Mesendoderm (in vitro differentiated cells): ENCODE data around the gene SRBD1.
A peak's percentile ranks its signal among the peaks of the same experiment; 100 is the strongest.

Source experiments
- DNase-seq: peaks from one replicate; pipeline ENCODE4 v3.0.0; 2013
- H2AK5ac ChIP-seq: 2 replicates; pipeline ENCODE4 v1.6.1; 2013; ENCODE audit warnings: low read length, inconsistent platforms
- H2BK120ac ChIP-seq: 2 replicates; pipeline ENCODE4 v1.6.1; 2013; ENCODE audit warnings: low read depth, mild to moderate bottlenecking, low read length, moderate library complexity, mixed read lengths
- H2BK15ac ChIP-seq: replicated peaks from 2 replicates; pipeline ENCODE4 v1.6.1; 2013; ENCODE audit warnings: low read depth, mild to moderate bottlenecking, moderate library complexity
- H2BK5ac ChIP-seq: 2 replicates; pipeline ENCODE4 v1.6.1; 2013; ENCODE audit warnings: low read length, inconsistent platforms
- H3K18ac ChIP-seq: 2 replicates; pipeline ENCODE4 v1.6.1; 2013; ENCODE audit warnings: mild to moderate bottlenecking, low read length, mixed read lengths
- H3K23ac ChIP-seq: one replicate; pipeline ENCODE4 v1.6.1; 2013; ENCODE audit warnings: low read length
- H3K27ac ChIP-seq: 2 replicates; pipeline ENCODE4 v1.5.1; 2013; ENCODE audit warnings: low read depth, mild to moderate bottlenecking, inconsistent platforms, low read length, moderate library complexity
- H3K27me3 ChIP-seq: 2 replicates; pipeline ENCODE4 v1.6.1; 2013; ENCODE audit warnings: low read length, control low read depth, mild to moderate bottlenecking, inconsistent platforms; ENCODE audit not compliant: insufficient read depth, poor library complexity
- H3K36me3 ChIP-seq: 2 replicates; pipeline ENCODE4 v1.6.1; 2013; ENCODE audit warnings: low read length, inconsistent platforms; ENCODE audit not compliant: control insufficient read depth, insufficient read depth
- H3K4ac ChIP-seq: one replicate; pipeline ENCODE4 v1.6.1; 2013; ENCODE audit warnings: low read depth, mild to moderate bottlenecking, low read length, moderate library complexity
- H3K4me1 ChIP-seq: 2 replicates; pipeline ENCODE4 v1.6.1; 2013; ENCODE audit warnings: low read depth, low read length, inconsistent platforms; ENCODE audit not compliant: control insufficient read depth
- H3K4me2 ChIP-seq: 2 replicates; pipeline ENCODE4 v1.6.1; 2013; ENCODE audit warnings: low read length
- H3K4me3 ChIP-seq: 2 replicates; pipeline ENCODE4 v1.5.1; 2013; ENCODE audit warnings: mild to moderate bottlenecking, low read length
- H3K56ac ChIP-seq: one replicate; pipeline ENCODE4 v1.6.1; 2013; ENCODE audit warnings: low read length
- H3K79me1 ChIP-seq: 2 replicates; pipeline ENCODE4 v1.6.1; 2013; ENCODE audit warnings: low read length, inconsistent platforms
- H3K79me2 ChIP-seq: 2 replicates; pipeline ENCODE4 v1.6.1; 2013; ENCODE audit warnings: mild to moderate bottlenecking, low read length; ENCODE audit not compliant: control insufficient read depth, insufficient read depth
- H3K9ac ChIP-seq: 2 replicates; pipeline ENCODE4 v1.6.1; 2013; ENCODE audit warnings: low read length, inconsistent platforms
- H4K5ac ChIP-seq: one replicate; pipeline ENCODE4 v1.6.1; 2013; ENCODE audit warnings: low read length
- H4K8ac ChIP-seq: one replicate; pipeline ENCODE4 v1.6.1; 2013; ENCODE audit warnings: low read depth, mild to moderate bottlenecking, control low read depth, low read length, moderate library complexity
- WGBS: extraction: QIAGEN DNeasy Blood & Tissue Kit; methylation state at CpG from one replicate; pipeline ENCODE4 v1.1.7; 2013; ENCODE audit warnings: low lambda C conversion rate, missing lambda C conversion rate; ENCODE audit not compliant: insufficient coverage; ENCODE audit errors: extremely low coverage; 5-methylcytosine and 5-hydroxymethylcytosine counted together

The SRBD1 gene

DNA sequence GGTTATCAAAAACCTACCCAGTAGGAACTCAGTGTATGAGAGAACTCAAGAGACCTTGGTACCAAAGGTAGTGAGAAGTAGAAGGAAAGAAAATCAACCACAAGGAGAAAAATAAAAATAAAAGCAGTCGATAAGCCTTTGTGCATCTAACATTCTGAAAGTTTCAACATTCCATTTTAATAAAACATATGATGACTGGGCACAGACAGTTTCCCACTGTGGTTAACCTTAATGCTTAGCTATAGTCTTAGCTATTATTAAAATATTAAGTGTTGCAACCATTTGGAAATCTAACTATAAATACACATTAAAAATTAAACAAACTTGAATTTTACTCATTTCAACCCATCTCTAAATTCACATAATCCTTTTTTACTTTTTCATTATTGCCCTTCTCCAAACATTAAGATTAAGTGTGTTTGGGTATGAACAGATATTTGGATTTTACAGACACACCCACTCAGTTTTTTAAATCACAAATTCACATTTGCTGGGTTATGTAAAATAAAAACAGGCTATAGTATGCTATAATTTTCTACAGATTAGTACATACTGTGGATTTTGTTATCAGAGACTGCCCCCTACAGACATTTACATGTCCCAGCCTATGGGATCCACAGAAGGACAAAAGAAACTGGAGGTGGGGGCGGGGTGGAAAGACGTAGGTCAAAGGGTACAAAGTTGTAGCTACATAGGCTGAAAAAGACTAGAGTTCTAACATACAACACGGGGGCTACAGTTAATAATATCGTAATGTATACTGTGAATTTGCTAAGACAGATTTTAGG lies 32.8 kb downstream of the SRBD1 start:
- Histone ChIP-seq H3K36me3 (no peaks in the 10 kb centered on the region), H2BK5ac (no peak overlapping the region), H3K4ac (no peak overlapping the region), H2BK15ac (no peak overlapping the region), H3K9ac (no peak overlapping the region), H3K27me3 (no peaks in the 10 kb centered on the region), H4K8ac (no peak overlapping the region), H2BK120ac (no peak overlapping the region), H2AK5ac (no peak overlapping the region), H3K79me2 (no peaks in the 10 kb centered on the region), H3K23ac (no peak overlapping the region), H3K79me1 (peaks cover 1% of the 10 kb centered on the region), H3K4me1 (no peaks in the 10 kb centered on the region), H3K56ac (no peak overlapping the region), H3K18ac (no peak overlapping the region), H3K27ac (no peak overlapping the region), H3K4me3 (no peak overlapping the region), H3K4me2 (no peak overlapping the region), H4K5ac (no peak overlapping the region)
- DNase-seq: peak; percentile 81
- no CpG with 5 or more reads among the region's 5 CpGs for WGBS

DNA sequence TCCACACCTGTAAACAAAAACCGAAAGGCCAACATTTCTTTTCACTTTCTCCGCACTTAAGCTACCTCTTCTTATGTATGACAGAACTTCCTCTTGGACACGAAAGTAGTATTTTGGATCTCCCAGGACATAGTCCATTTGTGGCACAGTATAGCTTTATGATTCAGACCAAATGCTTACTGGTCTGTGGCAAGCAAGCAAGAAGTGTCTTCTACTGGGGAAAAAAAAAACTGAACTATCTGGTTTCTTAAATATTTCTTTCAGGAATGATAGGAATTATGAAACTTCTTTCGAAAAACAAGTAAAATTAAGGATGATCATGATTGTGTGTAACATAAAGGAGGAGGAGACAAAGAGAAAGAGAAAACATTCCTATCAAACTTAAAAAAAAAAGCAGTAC lies 33.6 kb downstream of the SRBD1 start:
- no peak overlapping the region for H4K5ac ChIP-seq
- no peak for DNase-seq
- no CpG with 5 or more reads among the region's 4 CpGs for WGBS

DNA sequence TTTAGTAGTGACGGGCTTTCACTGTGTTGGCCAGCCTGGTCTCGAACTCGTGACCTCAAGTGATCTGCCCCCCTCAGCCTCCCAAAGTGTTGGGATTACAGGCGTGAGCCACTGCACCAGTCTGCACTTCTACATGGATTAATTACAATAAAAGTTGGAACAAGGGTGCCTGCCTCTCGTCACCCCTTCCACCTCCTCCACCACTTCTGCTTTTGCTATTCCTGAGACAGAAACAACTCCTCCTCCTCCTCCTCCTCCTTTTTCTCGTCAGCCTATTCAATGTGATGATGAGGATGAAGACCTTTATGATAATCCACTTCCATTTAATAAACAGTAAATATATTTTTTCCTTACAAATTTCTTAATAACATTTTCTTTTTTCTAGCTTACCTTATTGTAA lies 35.2 kb downstream of the SRBD1 start:
- Histone ChIP-seq H3K27me3 (no peaks in the 10 kb centered on the region), H2BK15ac (no peak overlapping the region), H3K4ac (no peak overlapping the region), H3K4me3 (no peak overlapping the region), H3K79me2 (no peaks in the 10 kb centered on the region), H3K23ac (no peak overlapping the region), H3K9ac (no peak overlapping the region), H3K36me3 (no peaks in the 10 kb centered on the region), H3K79me1 (peaks cover 1% of the 10 kb centered on the region), H3K56ac (no peak overlapping the region), H4K5ac (no peak overlapping the region), H2BK5ac (no peak overlapping the region), H3K4me1 (no peaks in the 10 kb centered on the region), H3K18ac (no peak overlapping the region), H3K4me2 (no peak overlapping the region), H2BK120ac (no peak overlapping the region), H2AK5ac (no peak overlapping the region), H4K8ac (no peak overlapping the region), H3K27ac (no peak overlapping the region)
- no CpG with 5 or more reads among the region's 6 CpGs for WGBS
- no peak for DNase-seq

More for the DNA sequence above, 33.6 kb downstream of the SRBD1 start:
- no peak overlapping the region for H3K4me2 ChIP-seq
- no peaks in the 10 kb centered on the region for H3K27me3 ChIP-seq
- no peak overlapping the region for H3K4ac ChIP-seq
- no peak overlapping the region for H4K8ac ChIP-seq
- H3K79me2 ChIP-seq: no peaks in the 10 kb centered on the region
- H3K36me3 ChIP-seq: no peaks in the 10 kb centered on the region
- no peak overlapping the region for H3K27ac ChIP-seq
- no peak overlapping the region for H2BK120ac ChIP-seq
- no peak overlapping the region for H3K23ac ChIP-seq
- H3K4me1 ChIP-seq: no peaks in the 10 kb centered on the region
- H2BK5ac ChIP-seq: no peak overlapping the region
- no peak overlapping the region for H2BK15ac ChIP-seq
- H3K56ac ChIP-seq: no peak overlapping the region
- peaks cover 1% of the 10 kb centered on the region for H3K79me1 ChIP-seq
- H3K18ac ChIP-seq: no peak overlapping the region
- H2AK5ac ChIP-seq: no peak overlapping the region
- H3K4me3 ChIP-seq: no peak overlapping the region
- no peak overlapping the region for H3K9ac ChIP-seq

DNA sequence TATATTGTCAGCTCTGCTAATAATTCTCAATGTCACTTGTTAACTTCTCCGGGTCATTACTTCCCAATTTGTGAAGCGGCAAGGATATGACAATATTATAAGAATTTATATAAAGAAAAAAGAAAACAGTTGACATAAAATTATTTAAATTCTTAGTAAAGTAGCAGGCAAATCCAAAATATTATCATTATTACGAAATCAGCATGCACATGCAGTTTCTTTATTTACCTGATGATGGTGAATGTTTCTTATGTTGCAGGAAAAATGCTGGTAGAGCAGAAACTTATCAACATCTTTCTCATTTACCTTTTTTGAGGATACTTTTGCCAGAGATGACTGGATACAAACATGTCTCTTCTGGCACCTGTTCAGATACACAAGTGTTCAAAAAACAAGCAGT lies 38.1 kb downstream of the SRBD1 start:
- Histone ChIP-seq H3K4me2 (no peak overlapping the region), H4K8ac (no peak overlapping the region), H2BK120ac (no peak overlapping the region), H3K18ac (no peak overlapping the region), H3K4me3 (no peak overlapping the region), H3K23ac (no peak overlapping the region), H3K79me2 (no peaks in the 10 kb centered on the region), H3K79me1 (peaks cover 1% of the 10 kb centered on the region), H2BK5ac (no peak overlapping the region), H3K4me1 (peaks cover 4% of the 10 kb centered on the region), H3K27me3 (no peaks in the 10 kb centered on the region), H2BK15ac (no peak overlapping the region), H3K27ac (no peak overlapping the region), H4K5ac (no peak overlapping the region), H3K4ac (no peak overlapping the region), H3K9ac (no peak overlapping the region), H3K56ac (no peak overlapping the region), H2AK5ac (no peak overlapping the region), H3K36me3 (no peaks in the 10 kb centered on the region)
- WGBS: no CpG with 5 or more reads among the region's 3 CpGs
- DNase-seq: no peak

DNA sequence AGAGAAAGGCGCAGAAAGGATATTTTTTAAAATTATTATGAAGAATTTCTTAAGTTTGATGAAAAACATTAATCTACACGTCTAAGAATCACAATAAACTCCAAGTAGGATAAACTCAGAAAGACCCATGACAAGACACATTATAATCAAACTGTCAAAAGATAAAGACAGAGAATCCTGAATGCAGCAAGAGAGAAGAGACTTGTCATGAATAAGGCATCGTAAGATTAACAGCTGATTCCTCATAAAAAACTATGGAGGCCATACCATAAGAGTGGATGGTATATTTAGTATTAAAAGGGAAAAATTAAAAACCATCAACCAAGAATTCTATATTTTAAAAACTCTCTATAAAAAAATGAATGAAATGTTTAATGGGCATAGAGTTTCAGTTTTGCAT lies 39.1 kb downstream of the SRBD1 start:
- Histone ChIP-seq H3K56ac (no peak overlapping the region), H3K36me3 (no peaks in the 10 kb centered on the region), H3K23ac (no peak overlapping the region), H3K18ac (no peak overlapping the region), H4K8ac (no peak overlapping the region), H3K4ac (no peak overlapping the region), H2BK120ac (no peak overlapping the region), H3K4me3 (no peak overlapping the region), H3K4me1 (peaks cover 6% of the 10 kb centered on the region), H3K79me2 (no peaks in the 10 kb centered on the region), H3K27me3 (no peaks in the 10 kb centered on the region), H2BK15ac (no peak overlapping the region), H3K27ac (no peak overlapping the region), H2BK5ac (no peak overlapping the region), H3K79me1 (no peaks in the 10 kb centered on the region), H3K4me2 (no peak overlapping the region), H4K5ac (no peak overlapping the region), H2AK5ac (no peak overlapping the region), H3K9ac (no peak overlapping the region)
- DNase-seq: no peak
- no CpG with 5 or more reads among the region's 3 CpGs for whole genome bisulfite sequencing
